Lower leg skin (tissue), 4 donors: ENCODE measurements around the gene RET. TPM values are rescaled to one million over a fixed set of nuclear protein-coding genes. Genes with fewer than 3 reads are reported as not detected.
A peak's percentile ranks its signal among the peaks of the same experiment; 100 is the strongest.

Experiments used
- DNase-seq, 2 donors: peaks; one replicate each; pipeline ENCODE4 v3.0.0-alpha.2; 2019; ENCODE audit warnings: low spot score in 2 of 2
- H3K4me3 ChIP-seq: fragments of 200-600 bp; sonication (generic); 2 replicates; pipeline ENCODE4 v1.5.1; 2017; ENCODE audit warnings: mild to moderate bottlenecking, low read depth; ENCODE audit not compliant: poor library complexity, severe bottlenecking
- CTCF ChIP-seq, 3 donors: fragments of 450-650 bp; IDR thresholded peaks; one replicate each; pipeline ENCODE4 v1.5.1; 2016; ENCODE audit warnings: antibody characterized with exemption in 3 of 3, mild to moderate bottlenecking in 3 of 3, moderate library complexity in 2 of 3
- POLR2A ChIP-seq, 2 donors: fragments of 450-650 bp; IDR thresholded peaks; one replicate each; pipeline ENCODE4 v1.6.1; 2016 to 2017; ENCODE audit warnings: antibody characterized with exemption in 2 of 2, mild to moderate bottlenecking in 1 of 2, moderate library complexity in 1 of 2
- WGBS, 2 donors: methylation state at CpG; one replicate each; pipeline ENCODE4 v1.1.5; 2018; 5-methylcytosine and 5-hydroxymethylcytosine counted together
- intact Hi-C: fragments of 100-400 bp; cut with DNase I; formaldehyde crosslinking; loops from one replicate; pipeline ENCODE4 v1.15.0; 2023; ENCODE audit warnings: low total_unique reads
- total RNA-seq, 4 donors: library from RNA; depleted of rRNA; stranded (reverse); fragments of >200 nt; gene quantifications; one replicate each; pipeline ENCODE4 v1.1.0, GENCODE V29; 2016

RET gene
- total RNA-seq, 4 donors from 2014 or later: 0.04 to 1.3 (median 0.87) TPM

- DNase-seq: peak in 1 of 2 donors; percentile 85
- WGBS, 2 donors: 56 to 90% methylated on average over 1 of the region's 1 CpG
Observed at GRCh38 chr10:43121444-43121843, 44.6 kb downstream of the RET start.

GRCh38 chr10:43122096-43122495 is 45.2 kb downstream of the RET start:
- DNase-seq: peak in 1 of 2 donors; percentile 82
- H3K4me3 ChIP-seq: no peak overlapping the region
- TF ChIP-seq CTCF (IDR thresholded peaks at IDR 0.05): no peak
- TF ChIP-seq POLR2A (IDR thresholded peaks at IDR 0.05): no peak
- intact Hi-C loops: no loop called here
- WGBS, 2 donors: 100% methylated on average over 1 to 4 of the region's 4 CpGs

More at GRCh38 chr10:43121444-43121843, 44.6 kb downstream of the RET start:
- intact Hi-C loops: no loop called here
- no peak for TF ChIP-seq CTCF (IDR thresholded peaks at IDR 0.05)
- no peak for TF ChIP-seq POLR2A (IDR thresholded peaks at IDR 0.05)
- H3K4me3 ChIP-seq: no peak overlapping the region

DNA sequence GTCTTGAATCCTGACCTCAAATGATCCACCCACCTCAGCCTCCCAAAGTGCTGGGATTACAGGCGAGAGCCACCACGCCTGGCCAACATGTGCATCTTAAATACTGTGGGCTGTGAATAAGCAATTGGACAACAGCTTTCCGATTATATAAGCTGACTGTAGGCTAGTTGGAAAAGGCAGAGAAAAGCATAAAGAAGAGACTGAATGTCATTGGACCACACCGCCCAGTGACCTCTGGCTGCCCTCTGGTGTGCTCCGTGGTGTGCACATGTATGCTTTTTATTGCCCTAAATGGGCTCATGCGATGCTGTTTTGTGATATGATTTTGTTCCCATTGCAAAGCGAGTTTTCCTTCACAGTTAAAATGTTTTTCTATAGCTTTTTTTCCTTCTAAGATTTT is 46.0 kb downstream of the RET start:
- intact Hi-C loops: no loop called here
- no peak for TF ChIP-seq CTCF (IDR thresholded peaks at IDR 0.05)
- no peak for TF ChIP-seq POLR2A (IDR thresholded peaks at IDR 0.05)
- no peak overlapping the region for H3K4me3 ChIP-seq
- DNase-seq: peak in 1 of 2 donors; percentile 48
- WGBS, 2 donors: 90 to 94% methylated on average over 7 of the region's 7 CpGs

DNA sequence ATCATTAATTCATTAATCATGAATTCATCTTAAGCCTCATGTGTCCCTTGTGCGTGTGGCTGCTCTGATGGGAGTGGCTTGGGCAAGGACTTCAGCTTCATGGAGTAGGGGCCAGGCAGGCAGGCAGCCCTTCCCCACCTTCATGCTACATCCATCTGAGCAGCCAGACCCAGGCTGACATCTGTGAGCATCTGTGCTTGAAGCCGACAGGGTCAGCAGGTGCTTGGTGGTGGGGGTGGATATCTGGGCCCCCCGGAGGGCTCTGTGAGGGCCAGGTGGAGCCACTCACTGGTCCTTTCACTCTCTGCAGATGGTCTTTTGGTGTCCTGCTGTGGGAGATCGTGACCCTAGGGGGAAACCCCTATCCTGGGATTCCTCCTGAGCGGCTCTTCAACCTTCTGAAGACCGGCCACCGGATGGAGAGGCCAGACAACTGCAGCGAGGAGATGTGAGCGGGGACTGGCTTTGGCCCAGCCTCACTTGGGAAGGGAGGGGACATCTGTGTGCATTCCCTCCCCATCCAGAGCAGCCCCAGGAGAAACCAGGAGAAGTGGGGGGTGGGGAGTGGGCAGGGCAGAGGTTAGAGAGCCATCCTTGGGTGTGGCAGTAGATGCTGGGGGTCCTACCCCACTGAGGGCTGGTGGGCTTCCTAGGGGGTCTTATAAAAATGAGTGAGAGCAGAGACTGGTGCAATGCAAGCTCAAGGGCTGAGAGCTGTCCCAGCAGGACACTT is 46.7 kb downstream of the RET start:
- peak in 1 of 2 donors; percentile 53 for DNase-seq
- intact Hi-C loops: no loop called here
- 90 to 91% methylated on average over 9 of the region's 9 CpGs for WGBS, 2 donors
- no peak overlapping the region for H3K4me3 ChIP-seq
- no peak for TF ChIP-seq CTCF (IDR thresholded peaks at IDR 0.05)
- TF ChIP-seq POLR2A (IDR thresholded peaks at IDR 0.05): no peak

- TF ChIP-seq POLR2A (IDR thresholded peaks at IDR 0.05): no peak
- TF ChIP-seq CTCF (IDR thresholded peaks at IDR 0.05): no peak
- 79 to 91% methylated on average over 6 of the region's 6 CpGs for WGBS, 2 donors
- intact Hi-C loops: no loop called here
- DNase-seq: peak in 1 of 2 donors; percentile 74
- no peak overlapping the region for H3K4me3 ChIP-seq
Observed at GRCh38 chr10:43124094-43124521, 47.2 kb downstream of the RET start.
